Parathyroid adenoma (tissue), 2 donors: ENCODE data around the gene GSE1.
A peak's percentile ranks its signal among the peaks of the same experiment; 100 is the strongest.

Experiments used
- H2AFZ ChIP-seq: fragments of 300-600 bp; sonication (generic); one replicate; pipeline ENCODE4 v1.7.0; 2017; ENCODE audit warnings: antibody characterized with exemption, mild to moderate bottlenecking
- H3K27ac ChIP-seq: fragments of 300-600 bp; sonication (generic); one replicate; pipeline ENCODE4 v1.7.0; 2017
- H3K27me3 ChIP-seq: fragments of 300-600 bp; sonication (generic); one replicate; pipeline ENCODE4 v1.7.0; 2017; ENCODE audit warnings: low read length; ENCODE audit not compliant: control insufficient read depth, insufficient read depth
- H3K36me3 ChIP-seq: fragments of 300-600 bp; sonication (generic); one replicate; pipeline ENCODE4 v1.7.0; 2017; ENCODE audit warnings: low read length; ENCODE audit not compliant: control insufficient read depth, insufficient read depth
- H3K4me1 ChIP-seq: fragments of 300-600 bp; sonication (generic); one replicate; pipeline ENCODE4 v1.7.0; 2017; ENCODE audit warnings: control low read depth
- H3K4me2 ChIP-seq: fragments of 300-600 bp; sonication (generic); one replicate; pipeline ENCODE4 v1.7.0; 2017; ENCODE audit warnings: low read length
- H3K4me3 ChIP-seq: fragments of 300-600 bp; sonication (generic); one replicate; pipeline ENCODE4 v1.7.0; 2017; ENCODE audit warnings: low read depth, low read length
- H3K79me2 ChIP-seq: fragments of 300-600 bp; sonication (generic); one replicate; pipeline ENCODE4 v1.7.0; 2017; ENCODE audit warnings: control low read depth
- H3K9ac ChIP-seq: fragments of 300-600 bp; sonication (generic); one replicate; pipeline ENCODE4 v1.7.0; 2017; ENCODE audit warnings: mild to moderate bottlenecking
- H3K9me3 ChIP-seq: fragments of 300-600 bp; sonication (generic); one replicate; pipeline ENCODE4 v1.7.0; 2017; ENCODE audit warnings: low read length; ENCODE audit not compliant: control insufficient read depth
- TF ChIP-seq, protein P1 (sequence below): fragments of 300-600 bp; sonication (generic); IDR thresholded peaks from one replicate; pipeline ENCODE4 v1.7.0; 2017; ENCODE audit warnings: antibody characterized with exemption, mild to moderate bottlenecking
- donor health status: primary hyperparathyroidism.

GSE1 gene

DNA sequence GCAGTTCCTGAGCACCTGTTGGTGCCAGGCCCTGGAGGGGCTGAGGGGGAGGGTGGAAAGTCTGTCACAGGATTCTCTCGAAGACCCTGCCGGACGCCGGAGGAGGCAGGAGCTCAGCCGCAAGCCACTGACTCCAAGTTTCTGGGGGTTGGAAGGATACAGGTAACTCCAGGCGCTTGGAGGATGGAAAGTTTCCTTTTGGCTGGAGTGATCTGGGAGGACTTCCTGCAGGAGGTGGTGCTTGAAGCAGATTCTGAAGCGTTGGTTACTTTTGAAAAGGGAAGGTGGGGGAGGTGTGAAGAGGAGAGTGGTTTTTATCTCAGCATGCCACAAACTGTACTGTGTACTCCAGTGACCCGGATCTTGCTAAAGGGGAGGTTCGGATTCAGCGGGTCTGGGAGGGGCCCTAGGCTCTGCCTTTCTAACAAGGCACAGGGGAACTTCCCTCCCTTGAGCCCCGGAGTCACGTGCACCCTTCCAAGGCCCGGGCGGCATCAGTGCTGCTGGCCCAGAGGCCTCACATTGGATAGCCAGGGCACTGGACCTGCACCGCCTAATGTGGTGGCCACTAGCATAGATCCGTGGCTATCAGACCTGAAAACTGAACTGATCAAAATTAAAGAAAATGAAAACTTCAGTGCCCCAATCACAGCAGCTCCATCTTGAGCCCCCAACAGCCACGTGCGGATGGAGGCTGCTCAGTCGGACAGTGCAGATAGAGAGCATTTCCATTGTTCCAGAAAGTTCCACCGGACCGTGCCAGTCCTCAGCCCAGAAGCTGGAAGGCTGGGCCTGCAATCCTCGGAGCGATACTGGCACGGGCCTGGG lies 42.2 kb upstream of the GSE1 start:
- Histone ChIP-seq H3K27me3 (no peaks in the 10 kb centered on the region), H2AFZ (no peak overlapping the region), H3K79me2 (peaks cover 80% of the 10 kb centered on the region), H3K27ac (no peak overlapping the region), H3K4me2 (peak overlapping the region; percentile 39), H3K4me1 (peaks cover 31% of the 10 kb centered on the region), H3K9ac (no peak overlapping the region), H3K36me3 (no peaks in the 10 kb centered on the region), H3K9me3 (no peaks in the 10 kb centered on the region), H3K4me3 (no peak overlapping the region)
- TF ChIP-seq, protein P1, sequence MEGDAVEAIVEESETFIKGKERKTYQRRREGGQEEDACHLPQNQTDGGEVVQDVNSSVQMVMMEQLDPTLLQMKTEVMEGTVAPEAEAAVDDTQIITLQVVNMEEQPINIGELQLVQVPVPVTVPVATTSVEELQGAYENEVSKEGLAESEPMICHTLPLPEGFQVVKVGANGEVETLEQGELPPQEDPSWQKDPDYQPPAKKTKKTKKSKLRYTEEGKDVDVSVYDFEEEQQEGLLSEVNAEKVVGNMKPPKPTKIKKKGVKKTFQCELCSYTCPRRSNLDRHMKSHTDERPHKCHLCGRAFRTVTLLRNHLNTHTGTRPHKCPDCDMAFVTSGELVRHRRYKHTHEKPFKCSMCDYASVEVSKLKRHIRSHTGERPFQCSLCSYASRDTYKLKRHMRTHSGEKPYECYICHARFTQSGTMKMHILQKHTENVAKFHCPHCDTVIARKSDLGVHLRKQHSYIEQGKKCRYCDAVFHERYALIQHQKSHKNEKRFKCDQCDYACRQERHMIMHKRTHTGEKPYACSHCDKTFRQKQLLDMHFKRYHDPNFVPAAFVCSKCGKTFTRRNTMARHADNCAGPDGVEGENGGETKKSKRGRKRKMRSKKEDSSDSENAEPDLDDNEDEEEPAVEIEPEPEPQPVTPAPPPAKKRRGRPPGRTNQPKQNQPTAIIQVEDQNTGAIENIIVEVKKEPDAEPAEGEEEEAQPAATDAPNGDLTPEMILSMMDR = no peak

DNA sequence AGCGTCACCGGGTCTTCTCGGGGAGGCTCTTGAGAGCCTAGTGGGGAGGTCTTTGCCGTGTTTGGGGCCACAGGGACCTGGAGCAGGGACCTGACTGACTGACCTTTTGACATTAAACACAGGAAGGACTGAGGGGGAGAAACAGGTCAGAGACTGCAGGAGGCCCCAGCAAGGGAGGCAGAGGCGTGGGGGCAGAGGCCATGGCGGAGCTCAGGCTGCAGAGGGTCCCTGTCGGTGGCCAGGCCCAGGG lies 41.6 kb upstream of the GSE1 start:
- Histone ChIP-seq H3K79me2 (peaks cover 83% of the 10 kb centered on the region), H3K27me3 (no peaks in the 10 kb centered on the region), H3K27ac (no peak overlapping the region), H3K9me3 (no peaks in the 10 kb centered on the region), H3K4me2 (no peak overlapping the region), H3K4me1 (peaks cover 31% of the 10 kb centered on the region), H3K9ac (no peak overlapping the region), H3K4me3 (no peak overlapping the region), H3K36me3 (no peaks in the 10 kb centered on the region), H2AFZ (no peak overlapping the region)
- TF ChIP-seq, protein P1 = no peak

DNA sequence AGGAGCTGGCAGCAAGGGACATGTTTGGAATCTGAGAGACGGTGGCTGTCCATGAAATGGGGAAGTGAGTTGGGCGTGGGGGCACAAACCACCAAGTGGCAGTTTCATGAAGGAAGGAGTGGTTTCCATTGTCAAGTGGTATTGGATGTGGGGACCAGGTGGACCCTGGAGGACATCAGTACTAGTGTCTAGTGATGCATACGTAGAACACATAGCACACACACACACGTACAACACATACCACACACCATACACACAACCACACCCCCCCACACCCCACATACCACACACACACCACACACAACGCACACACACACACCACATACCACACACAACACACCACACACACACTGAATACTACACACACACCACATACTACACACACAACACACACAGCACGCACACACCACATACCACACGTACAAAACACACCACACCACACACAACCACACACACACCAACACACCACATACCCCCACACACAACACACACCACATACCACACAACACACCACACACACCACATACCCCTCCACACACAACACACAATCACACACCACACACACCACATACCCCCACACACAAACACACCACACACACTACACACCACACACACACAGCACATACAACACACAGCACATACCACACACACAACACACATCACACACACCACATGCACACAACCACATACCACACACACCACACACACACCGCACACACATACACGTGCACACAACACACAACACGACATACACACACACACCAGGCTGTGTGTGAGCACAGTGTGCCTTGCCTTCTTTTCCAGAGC lies 41.1 kb upstream of the GSE1 start:
- no peaks in the 10 kb centered on the region for H3K36me3 ChIP-seq
- TF ChIP-seq, protein P1 = no peak
- H3K27me3 ChIP-seq = no peaks in the 10 kb centered on the region
- no peak overlapping the region for H2AFZ ChIP-seq
- peaks cover 35% of the 10 kb centered on the region for H3K4me1 ChIP-seq
- H3K79me2 ChIP-seq = peaks cover 88% of the 10 kb centered on the region
- H3K9me3 ChIP-seq = no peaks in the 10 kb centered on the region
- H3K4me3 ChIP-seq = no peak overlapping the region
- no peak overlapping the region for H3K27ac ChIP-seq
- H3K4me2 ChIP-seq = no peak overlapping the region
- H3K9ac ChIP-seq = no peak overlapping the region

DNA sequence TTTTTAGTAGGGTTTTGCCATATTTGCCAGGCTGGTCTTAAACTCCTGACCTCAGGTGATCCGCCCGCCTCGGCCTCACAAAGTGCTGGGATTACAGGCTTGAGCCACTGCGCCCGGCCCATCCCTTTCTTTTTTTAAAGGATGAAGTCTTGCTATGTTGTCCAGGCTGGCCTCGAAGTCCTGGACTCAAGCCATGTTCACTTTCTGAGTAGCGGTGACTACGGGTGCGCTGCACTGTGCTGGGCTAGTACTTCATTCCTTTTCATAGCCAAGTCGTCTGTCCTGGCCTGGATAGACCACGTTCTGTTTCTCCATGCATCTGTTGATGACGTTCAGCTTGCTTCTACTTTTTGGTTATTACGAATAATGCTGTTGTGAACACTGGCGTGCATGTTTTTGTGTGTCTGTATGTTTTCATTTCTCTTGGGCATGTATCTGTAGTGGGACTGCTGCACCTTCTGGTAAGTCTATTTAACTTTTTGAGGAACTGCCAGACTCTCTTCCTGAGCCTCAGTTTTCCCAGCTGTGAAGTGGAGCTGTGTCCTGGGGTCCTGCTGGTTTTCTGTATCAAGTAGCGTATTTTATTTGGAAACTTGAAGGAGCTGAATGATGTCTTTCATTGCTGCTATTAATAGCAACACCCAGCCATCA lies 40.0 kb upstream of the GSE1 start:
- TF ChIP-seq, protein P1 = no peak
- H3K9ac ChIP-seq = no peak overlapping the region
- no peak overlapping the region for H2AFZ ChIP-seq
- peaks cover 40% of the 10 kb centered on the region for H3K4me1 ChIP-seq
- H3K9me3 ChIP-seq = no peaks in the 10 kb centered on the region
- no peaks in the 10 kb centered on the region for H3K36me3 ChIP-seq
- no peaks in the 10 kb centered on the region for H3K27me3 ChIP-seq
- peaks cover 89% of the 10 kb centered on the region for H3K79me2 ChIP-seq
- H3K4me3 ChIP-seq = no peak overlapping the region
- H3K27ac ChIP-seq = no peak overlapping the region
- H3K4me2 ChIP-seq = no peak overlapping the region
